ENCODE results near the gene SH3TC1.

The SH3TC1 gene

DNA sequence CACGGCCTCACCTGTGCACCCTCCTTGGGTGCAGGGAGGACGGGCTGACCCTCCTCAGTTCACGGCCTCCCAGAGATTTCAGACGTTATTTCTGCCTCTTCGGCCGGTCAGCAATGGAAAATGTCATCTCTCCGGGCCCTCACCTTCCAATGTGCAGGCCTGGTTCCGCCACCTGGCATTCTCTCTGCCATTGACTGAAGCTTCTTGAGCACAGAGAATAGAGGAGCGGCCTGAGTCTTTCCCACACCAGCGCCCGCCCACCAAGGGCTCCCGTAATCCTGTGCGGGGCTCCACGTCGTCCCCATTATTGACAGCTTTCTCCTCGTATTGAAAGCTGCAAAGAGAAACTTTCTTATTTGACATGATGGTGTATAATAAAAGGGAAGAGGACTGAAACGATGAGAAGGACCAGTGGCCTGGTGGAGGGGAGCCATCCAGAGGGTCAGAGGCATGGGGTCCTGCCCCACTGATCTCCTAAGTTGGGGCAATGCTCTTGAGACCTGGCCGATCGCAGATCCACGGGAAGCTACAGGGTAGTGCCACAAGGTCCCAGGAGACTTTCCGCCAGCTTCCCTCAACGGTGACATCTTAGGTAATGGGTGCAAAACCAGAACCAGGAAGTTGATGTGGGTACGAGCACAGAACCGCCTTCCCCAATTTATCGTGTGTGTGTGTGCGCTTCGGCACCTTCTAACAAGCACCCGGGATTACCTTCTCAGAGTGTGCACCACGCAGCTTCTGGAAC lies 91.0 kb downstream of the SH3TC1 start:
- DNase-seq (ENCODE audit: low spot score): no peak

DNA sequence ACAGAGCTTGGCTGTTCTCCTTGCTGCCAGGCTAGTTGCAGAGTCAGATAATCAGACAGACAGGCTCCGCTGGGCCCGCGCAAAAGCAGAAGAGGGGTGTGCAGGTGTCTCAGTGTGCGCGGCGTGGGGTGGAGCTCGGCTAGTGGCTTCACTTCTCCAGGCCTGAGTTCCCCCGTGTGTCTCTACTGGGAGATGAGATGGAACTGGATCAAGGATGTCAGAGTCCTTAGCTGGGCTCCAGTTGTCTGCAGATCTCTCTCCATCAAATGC lies 91.5 kb downstream of the SH3TC1 start:
- no peak for DNase-seq (ENCODE audit: low spot score)
